IMR-90 (cell line): ENCODE data around the gene NTM. TPM values are rescaled to one million over a fixed set of nuclear protein-coding genes. Genes with fewer than 3 reads are reported as not detected.
A peak's percentile ranks its signal among the peaks of the same experiment; 100 is the strongest.

Experiments used
- ATAC-seq: fragments of 200-7000 bp; cut with Tn5 transposase; 2 replicates; pipeline ENCODE4 v1.9.1; 2020; ENCODE audit warnings: low read depth, mild to moderate bottlenecking, moderate library complexity
- BruUV-seq: library from RNA; stranded (reverse); fragments of 400-500 nt; replicated peaks from 2 replicates; lab custom pipeline; 2021; lab: Mats Ljungman, UMichigan
- CTCF ChIA-PET: fragments of 300-600 bp; formaldehyde crosslinking; extraction: SDS; loops from one replicate; lab custom pipeline; 2021; ENCODE audit warnings: antibody characterized with exemption; lab: Yijun Ruan, JAX
- POLR2A ChIA-PET: fragments of 300-600 bp; sonication (Branson Sonifier 250); formaldehyde crosslinking; loops from one replicate; lab custom pipeline; 2022; ENCODE audit warnings: antibody characterized with exemption; ENCODE audit not compliant: unreplicated experiment; lab: Charles Lee
- DNase-seq: peaks from one replicate; pipeline ENCODE4 v3.0.0; 2013
- H2AFZ ChIP-seq: replicated peaks from 2 replicates; pipeline ENCODE3; 2013; ENCODE audit warnings: low read length, mild to moderate bottlenecking; ENCODE audit not compliant: poor library complexity
- H2AK5ac ChIP-seq: 2 replicates; pipeline ENCODE4 v1.6.1; 2013; ENCODE audit warnings: low read depth, low read length, inconsistent platforms
- H2AK9ac ChIP-seq: replicated peaks from 2 replicates; pipeline ENCODE3; 2013; ENCODE audit warnings: mild to moderate bottlenecking, low read depth, low read length, moderate library complexity; ENCODE audit not compliant: poor library complexity
- H2BK120ac ChIP-seq: 2 replicates; pipeline ENCODE4 v1.6.1; 2013; ENCODE audit warnings: low read depth, low read length, inconsistent platforms
- H2BK15ac ChIP-seq: 3 replicates; pipeline ENCODE4 v1.6.1; 2013; ENCODE audit warnings: low read depth, low read length, inconsistent platforms
- H2BK20ac ChIP-seq: 2 replicates; pipeline ENCODE4 v1.6.1; 2013; ENCODE audit warnings: low read depth, mild to moderate bottlenecking, inconsistent platforms, low read length, moderate library complexity
- H2BK5ac ChIP-seq: 2 replicates; pipeline ENCODE4 v1.6.1; 2013; ENCODE audit warnings: mild to moderate bottlenecking, low read depth, low read length, inconsistent platforms; ENCODE audit not compliant: poor library complexity, severe bottlenecking
- H3K14ac ChIP-seq: replicated peaks from 2 replicates; pipeline ENCODE4 v1.6.1; 2013; ENCODE audit warnings: low read depth, low read length, inconsistent platforms
- H3K18ac ChIP-seq: 2 replicates; pipeline ENCODE4 v1.6.1; 2013; ENCODE audit warnings: low read depth, low read length, control low read depth
- H3K23ac ChIP-seq: 2 replicates; pipeline ENCODE4 v1.6.1; 2013; ENCODE audit warnings: low read depth, low read length, inconsistent platforms
- H3K27ac ChIP-seq: 2 replicates; pipeline ENCODE4 v1.5.1; 2013; ENCODE audit warnings: mild to moderate bottlenecking, control low read depth, low read length; ENCODE audit not compliant: insufficient read depth
- H3K27me3 ChIP-seq: 2 replicates; pipeline ENCODE4 v1.6.1; 2013; ENCODE audit warnings: low read length; ENCODE audit not compliant: control insufficient read depth, insufficient read depth
- H3K36me3 ChIP-seq: 2 replicates; pipeline ENCODE4 v1.6.1; 2013; ENCODE audit warnings: low read length, mixed read lengths; ENCODE audit not compliant: control insufficient read depth, insufficient read depth
- H3K4ac ChIP-seq: 2 replicates; pipeline ENCODE4 v1.6.1; 2013; ENCODE audit warnings: low read depth, low read length, inconsistent platforms
- H3K4me1 ChIP-seq: 2 replicates; pipeline ENCODE4 v1.6.1; 2013; ENCODE audit warnings: low read length, mixed read lengths; ENCODE audit not compliant: control insufficient read depth, insufficient read depth
- H3K4me2 ChIP-seq: 2 replicates; pipeline ENCODE4 v1.6.1; 2013; ENCODE audit warnings: low read depth, mild to moderate bottlenecking, control low read depth, low read length, moderate library complexity
- H3K4me3 ChIP-seq: 2 replicates; pipeline ENCODE4 v1.5.1; 2013; ENCODE audit warnings: low read depth, mild to moderate bottlenecking, control low read depth, low read length, moderate library complexity; ENCODE audit not compliant: insufficient read depth
- H3K56ac ChIP-seq: 2 replicates; pipeline ENCODE4 v1.6.1; 2013; ENCODE audit warnings: low read length, inconsistent platforms; ENCODE audit not compliant: insufficient read depth; ENCODE audit errors: extremely low read depth
- H3K79me1 ChIP-seq, 2 experiments: 2 replicates each; pipeline ENCODE4 v1.6.1; 2013; ENCODE audit warnings: low read length in 2 of 2, inconsistent platforms in 1 of 2, low read depth in 1 of 2
- H3K9ac ChIP-seq: 2 replicates; pipeline ENCODE4 v1.6.1; 2013; ENCODE audit warnings: low read depth, low read length, control low read depth
- H3K9me1 ChIP-seq: 2 replicates; pipeline ENCODE4 v1.6.1; 2013; ENCODE audit warnings: low read length, inconsistent platforms; ENCODE audit not compliant: insufficient read depth
- H3K9me3 ChIP-seq: 2 replicates; pipeline ENCODE4 v1.6.1; 2013; ENCODE audit warnings: low read length; ENCODE audit not compliant: control insufficient read depth, insufficient read depth
- H4K20me1 ChIP-seq: 2 replicates; pipeline ENCODE4 v1.6.1; 2013; ENCODE audit warnings: low read length, inconsistent platforms; ENCODE audit not compliant: insufficient read depth
- H4K5ac ChIP-seq: 2 replicates; pipeline ENCODE4 v1.6.1; 2013; ENCODE audit warnings: mild to moderate bottlenecking, low read depth, low read length, control low read depth
- H4K8ac ChIP-seq, 2 experiments: 2 replicates each; pipeline ENCODE4 v1.6.1; 2013; ENCODE audit warnings: low read depth in 2 of 2, low read length in 2 of 2, control low read depth in 1 of 2, inconsistent platforms in 1 of 2
- H4K91ac ChIP-seq: 2 replicates; pipeline ENCODE4 v1.6.1; 2013; ENCODE audit warnings: low read depth, low read length, inconsistent platforms; ENCODE audit not compliant: insufficient read depth
- BHLHE40 ChIP-seq: fragments of 150-350 bp; IDR thresholded peaks from 2 replicates; pipeline ENCODE4 v1.6.1; 2016; ENCODE audit warnings: mild to moderate bottlenecking, low read depth, low read length
- CEBPB ChIP-seq: IDR thresholded peaks from 2 replicates; pipeline ENCODE4 v1.6.1; 2012; ENCODE audit warnings: low read depth, low read length, improper control_type of control experiment
- CHD1 ChIP-seq: IDR thresholded peaks from 2 replicates; pipeline ENCODE4 v1.6.1; 2012; ENCODE audit warnings: low read depth, low read length, improper control_type of control experiment
- ELK1 ChIP-seq: fragments of 150-350 bp; IDR thresholded peaks from 2 replicates; pipeline ENCODE4 v1.6.1; 2016; ENCODE audit warnings: low read depth, mild to moderate bottlenecking, low read length, moderate library complexity, borderline replicate concordance
- FOS ChIP-seq: fragments of 150-350 bp; IDR thresholded peaks from 2 replicates; pipeline ENCODE4 v1.6.1; 2016; ENCODE audit warnings: low read depth, low read length
- MAZ ChIP-seq: IDR thresholded peaks from 2 replicates; pipeline ENCODE4 v1.6.1; 2012; ENCODE audit warnings: low read depth, mild to moderate bottlenecking, low read length, improper control_type of control experiment, moderate library complexity, borderline replicate concordance
- MXI1 ChIP-seq: IDR thresholded peaks from 2 replicates; pipeline ENCODE4 v1.6.1; 2012; ENCODE audit warnings: low read depth, mild to moderate bottlenecking, low read length, moderate library complexity, borderline replicate concordance
- NFE2L2 ChIP-seq: fragments of 150-350 bp; IDR thresholded peaks from 2 replicates; pipeline ENCODE4 v1.6.1; 2016; ENCODE audit warnings: low read depth, mild to moderate bottlenecking, low read length
- POLR2A ChIP-seq: IDR thresholded peaks from 2 replicates; pipeline ENCODE4 v1.6.1; 2012; ENCODE audit warnings: mild to moderate bottlenecking, low read depth, low read length
- RAD21 ChIP-seq: IDR thresholded peaks from 2 replicates; pipeline ENCODE4 v1.6.1; 2012; ENCODE audit warnings: low read length, improper control_type of control experiment
- RFX5 ChIP-seq: IDR thresholded peaks from 2 replicates; pipeline ENCODE4 v1.8.0; 2012; ENCODE audit warnings: low read depth, mild to moderate bottlenecking, low read length, moderate library complexity
- SMC3 ChIP-seq: fragments of 150-350 bp; IDR thresholded peaks from 2 replicates; pipeline ENCODE4 v1.6.1; 2016; ENCODE audit warnings: low read depth, mild to moderate bottlenecking, antibody characterized with exemption, low read length, moderate library complexity
- WGBS, 2 experiments: methylation state at CpG; one replicate each; pipeline versions ENCODE4 v1.1.5 to v1.1.7; 2013; ENCODE audit warnings: missing lambda C conversion rate in 2 of 2; ENCODE audit not compliant: insufficient read length in 1 of 2; ENCODE audit errors: extremely low coverage in 2 of 2; 5-methylcytosine and 5-hydroxymethylcytosine counted together
- dilution Hi-C: fragments of 300-500 bp; cut with HindIII; formaldehyde crosslinking; loops from one replicate; pipeline ENCODE4 v1.14.3; 2018; ENCODE audit warnings: low sequenced_read_pairs; ENCODE audit not compliant: unreplicated experiment
- in situ Hi-C: fragments of 300-500 bp; cut with MboI; formaldehyde crosslinking; loops from 3 replicates; pipeline ENCODE4 v1.14.3; 2019; ENCODE audit warnings: low sequenced_read_pairs, inconsistent platforms, mixed read lengths
- intact Hi-C: fragments of 100-400 bp; cut with micrococcal nuclease; formaldehyde crosslinking; loops from 2 replicates; pipeline ENCODE4 v1.10.0; 2022
- polyA plus RNA-seq, 3 experiments: library from polyadenylated mRNA; depleted of rRNA; stranded (reverse); fragments of >200 nt; gene quantifications; 2 replicates each; pipeline ENCODE4 v1.2.3, GENCODE V29; 2012; ENCODE audit warnings: low replicate concordance in 1 of 3
- total RNA-seq: library from RNA; depleted of rRNA; stranded (reverse); fragments of >200 nt; gene quantifications from 2 replicates; pipeline ENCODE4 v1.2.3, GENCODE V29; 2012

NTM gene
- total and polyA plus RNA-seq, 2 of the 4 experiments (the other 2 are of a cell fraction), result 19.5 to 25.5 TPM

- H3K4ac ChIP-seq, result no peak overlapping the region
- H3K56ac ChIP-seq, result no peak overlapping the region
- no peaks in the 10 kb centered on the region for H3K9me3 ChIP-seq
- TF ChIP-seq CHD1, result no peak
- TF ChIP-seq POLR2A, result no peak
- no peak for TF ChIP-seq BHLHE40
- no peak for TF ChIP-seq MXI1
- no peak for TF ChIP-seq CEBPB
- no peak for TF ChIP-seq MAZ
- TF ChIP-seq ELK1, result no peak
- no peak for TF ChIP-seq RAD21
- TF ChIP-seq FOS, result no peak
- TF ChIP-seq NFE2L2, result no peak
- no peak for TF ChIP-seq RFX5
- TF ChIP-seq SMC3, result no peak
- intact Hi-C loops (no loop called here), dilution Hi-C loops (no loop called here), in situ Hi-C loops (no loop called here)
- H2AK5ac ChIP-seq, result no peak overlapping the region
- H4K20me1 ChIP-seq, result no peaks in the 10 kb centered on the region
- no peak overlapping the region for H2AK9ac ChIP-seq
- no peak overlapping the region for H2BK15ac ChIP-seq
- H3K36me3 ChIP-seq, result no peaks in the 10 kb centered on the region
- H4K8ac ChIP-seq, result no peak overlapping the region
- no peak overlapping the region for H2BK5ac ChIP-seq
- H3K27me3 ChIP-seq, result no peaks in the 10 kb centered on the region
- H3K9me1 ChIP-seq, result no peaks in the 10 kb centered on the region; the same call in 1 of the 2 replicates
- BruUV-seq, result no TSS peak
- ChIA-PET CTCF (interaction anchor here (1.6 to 1.7 kb wide), 2 partner anchors 10 to 472 kb away, joined by 3 to 7 read pairs; no protein-coding TSS in a partner anchor), POLR2A (no interaction called here)
- H3K27ac ChIP-seq, result no peak overlapping the region
- no peak overlapping the region for H3K23ac ChIP-seq
- ATAC-seq, result peak; percentile 69
- H3K79me1 ChIP-seq, result 0 out of 4 replicates have a peak, but pooled peaks cover 0 to 4% of the 10 kb centered on the region in 2 experiments
- no peak overlapping the region for H4K5ac ChIP-seq
- WGBS, 2 experiments, result no CpG with 5 or more reads among the region's 1 CpG
- no peak overlapping the region for H4K91ac ChIP-seq
- H3K14ac ChIP-seq, result no peak overlapping the region
- H3K4me2 ChIP-seq, result no peak overlapping the region
- no peaks in the 10 kb centered on the region for H3K4me1 ChIP-seq
- DNase-seq, result peak; percentile 74
- no peak overlapping the region for H2AFZ ChIP-seq
- H3K4me3 ChIP-seq, result no peak overlapping the region
- no peak overlapping the region for H2BK20ac ChIP-seq
- no peak overlapping the region for H3K18ac ChIP-seq
- no peak overlapping the region for H2BK120ac ChIP-seq
- no peak overlapping the region for H3K9ac ChIP-seq
These were observed 850.1 kb downstream of the NTM start for GRCh38 chr11:132220474-132220873.
